Esophagus squamous epithelium (tissue), 4 donors: ENCODE measurements around the gene CDK17.

Experiments used
- CTCF ChIP-seq, 6 experiments: fragments of 450-650 bp in 4 of 6; fragments of 200-600 bp in 2 of 6; sonication (generic) in 2 of 6; IDR thresholded peaks; one replicate each; pipeline ENCODE4 v1.5.1; 2016 to 2019; ENCODE audit warnings: antibody characterized with exemption in 6 of 6, mild to moderate bottlenecking in 4 of 6, moderate library complexity in 4 of 6
- POLR2A ChIP-seq, 4 donors: fragments of 450-650 bp; IDR thresholded peaks; one replicate each; pipeline ENCODE4 v1.6.1; 2017; ENCODE audit warnings: antibody characterized with exemption in 4 of 4, mild to moderate bottlenecking in 4 of 4, moderate library complexity in 3 of 4

- TF ChIP-seq CTCF (IDR thresholded peaks at IDR 0.05) (no peak), POLR2A (IDR thresholded peaks at IDR 0.05) (no peak)
These were observed 7.8 kb downstream of the CDK17 start for GRCh38 chr12:96392397-96392796.
